Measurements from ENCODE around the gene KDM2B. TPM values are rescaled to one million over a fixed set of nuclear protein-coding genes. Genes with fewer than 3 reads are reported as not detected.
A peak's percentile ranks its signal among the peaks of the same experiment; 100 is the strongest.
"Not testable (repeated sequence)": the region's sequence is repeated elsewhere in the genome, so short reads cannot be mapped to it uniquely, and the experiment has no call there.

The KDM2B gene
- total RNA-seq, 1 donor = 32.6 TPM

GRCh38 chr12:121490401-121491281 lies 90.2 kb downstream of the KDM2B start:
- H3K36me3 ChIP-seq (ENCODE audit: insufficient read depth, low read length) = no peaks in the 10 kb centered on the region
- no peaks in the 10 kb centered on the region for H3K4me1 ChIP-seq (ENCODE audit: insufficient read depth, low read length)
- H3K27me3 ChIP-seq (ENCODE audit: insufficient read depth, low read length) = no peaks in the 10 kb centered on the region
- TF ChIP-seq CTCF (IDR thresholded peaks at IDR 0.05; ENCODE audit: extremely low read depth, low read depth, low read length) = no peak
- H3K79me2 ChIP-seq (ENCODE audit: insufficient read depth, low read length) = no peaks in the 10 kb centered on the region
- DNase-seq (ENCODE audit: insufficient read length, low spot score, missing footprints) = peak; percentile 34
- H3K9me3 ChIP-seq (ENCODE audit: low read depth, low read length) = no peaks in the 10 kb centered on the region
- no peaks in the 10 kb centered on the region for H4K20me1 ChIP-seq (ENCODE audit: insufficient read depth, low read length)
- no peak overlapping the region for H3K4me3 ChIP-seq (ENCODE audit: insufficient read depth, low read length)
- H2AFZ ChIP-seq (ENCODE audit: low read length) = no peak overlapping the region
- no peak overlapping the region for H3K27ac ChIP-seq (ENCODE audit: low read depth, low read length)
- no peak overlapping the region for H3K4me2 ChIP-seq (ENCODE audit: insufficient read depth, low read length)

GRCh38 chr12:121489874-121490273 lies 90.9 kb downstream of the KDM2B start:
- H3K27me3 ChIP-seq (ENCODE audit: insufficient read depth, low read length) = no peaks in the 10 kb centered on the region
- TF ChIP-seq CTCF (IDR thresholded peaks at IDR 0.05; ENCODE audit: extremely low read depth, low read depth, low read length) = no peak
- no peak overlapping the region for H3K4me2 ChIP-seq (ENCODE audit: insufficient read depth, low read length)
- no peak overlapping the region for H3K27ac ChIP-seq (ENCODE audit: low read depth, low read length)
- no peak overlapping the region for H3K4me3 ChIP-seq (ENCODE audit: insufficient read depth, low read length)
- no peaks in the 10 kb centered on the region for H3K36me3 ChIP-seq (ENCODE audit: insufficient read depth, low read length)
- H2AFZ ChIP-seq (ENCODE audit: low read length) = no peak overlapping the region
- no peaks in the 10 kb centered on the region for H3K79me2 ChIP-seq (ENCODE audit: insufficient read depth, low read length)
- H3K4me1 ChIP-seq (ENCODE audit: insufficient read depth, low read length) = no peaks in the 10 kb centered on the region
- H3K9me3 ChIP-seq (ENCODE audit: low read depth, low read length) = no peaks in the 10 kb centered on the region
- no peak for DNase-seq (ENCODE audit: insufficient read length, low spot score, missing footprints)
- no peaks in the 10 kb centered on the region for H4K20me1 ChIP-seq (ENCODE audit: insufficient read depth, low read length)

GRCh38 chr12:121484967-121485366 lies 95.9 kb downstream of the KDM2B start:
- Histone ChIP-seq H3K27ac (ENCODE audit: low read depth, low read length) (no peak overlapping the region), H4K20me1 (ENCODE audit: insufficient read depth, low read length) (no peaks in the 10 kb centered on the region), H3K4me3 (ENCODE audit: insufficient read depth, low read length) (no peak overlapping the region), H2AFZ (ENCODE audit: low read length) (no peak overlapping the region), H3K9me3 (ENCODE audit: low read depth, low read length) (no peaks in the 10 kb centered on the region), H3K4me1 (ENCODE audit: insufficient read depth, low read length) (no peaks in the 10 kb centered on the region), H3K4me2 (ENCODE audit: insufficient read depth, low read length) (no peak overlapping the region), H3K79me2 (ENCODE audit: insufficient read depth, low read length) (no peaks in the 10 kb centered on the region), H3K36me3 (ENCODE audit: insufficient read depth, low read length) (no peaks in the 10 kb centered on the region), H3K27me3 (ENCODE audit: insufficient read depth, low read length) (no peaks in the 10 kb centered on the region)
- no peak for TF ChIP-seq CTCF (IDR thresholded peaks at IDR 0.05; ENCODE audit: extremely low read depth, low read depth, low read length)
- DNase-seq (ENCODE audit: insufficient read length, low spot score, missing footprints) = peak; percentile 8

GRCh38 chr12:121484564-121484963 lies 96.3 kb downstream of the KDM2B start:
- H3K4me1 ChIP-seq (ENCODE audit: insufficient read depth, low read length); H3K79me2 ChIP-seq (ENCODE audit: insufficient read depth, low read length); H3K27ac ChIP-seq (ENCODE audit: low read depth, low read length); H2AFZ ChIP-seq (ENCODE audit: low read length); H4K20me1 ChIP-seq (ENCODE audit: insufficient read depth, low read length); H3K36me3 ChIP-seq (ENCODE audit: insufficient read depth, low read length); H3K4me2 ChIP-seq (ENCODE audit: insufficient read depth, low read length); H3K27me3 ChIP-seq (ENCODE audit: insufficient read depth, low read length); H3K9me3 ChIP-seq (ENCODE audit: low read depth, low read length); H3K4me3 ChIP-seq (ENCODE audit: insufficient read depth, low read length): not testable (repeated sequence)
- DNase-seq (ENCODE audit: insufficient read length, low spot score, missing footprints) = peak; percentile 19

All from osteoblast (primary cell).